COLO829 (cell line): ENCODE results near the gene JAZF1.

Experiments
- DNase-seq: peaks from one replicate; pipeline ENCODE4 v3.0.0; 2012; ENCODE audit warnings: low spot score

The JAZF1 gene

GRCh38 chr7:28136420-28136819 is 44.2 kb downstream of the JAZF1 start:
- peak; percentile 75 for DNase-seq

GRCh38 chr7:28135760-28136159 is 44.8 kb downstream of the JAZF1 start:
- DNase-seq = no peak

GRCh38 chr7:28135315-28135714 is 45.3 kb downstream of the JAZF1 start:
- no peak for DNase-seq

- no peak for DNase-seq
Measured at GRCh38 chr7:28133872-28134271, 46.7 kb downstream of the JAZF1 start.

GRCh38 chr7:28132959-28133870 is 47.4 kb downstream of the JAZF1 start:
- peak; percentile 95 for DNase-seq

GRCh38 chr7:28130277-28130676 is 50.3 kb downstream of the JAZF1 start:
- no peak for DNase-seq

GRCh38 chr7:28128608-28129007 is 52.0 kb downstream of the JAZF1 start:
- no peak for DNase-seq

GRCh38 chr7:28126410-28127041 is 54.1 kb downstream of the JAZF1 start:
- no peak for DNase-seq

- DNase-seq = no peak
Measured at GRCh38 chr7:28125431-28126409, 54.9 kb downstream of the JAZF1 start.

- no peak for DNase-seq
Measured at GRCh38 chr7:28124413-28124812, 56.2 kb downstream of the JAZF1 start.

- DNase-seq = no peak
Measured at GRCh38 chr7:28123752-28124151, 56.8 kb downstream of the JAZF1 start.

GRCh38 chr7:28121496-28121895 is 59.1 kb downstream of the JAZF1 start:
- no peak for DNase-seq

- DNase-seq = no peak
Measured at GRCh38 chr7:28116041-28116440, 64.6 kb downstream of the JAZF1 start.

GRCh38 chr7:28115261-28115660 is 65.3 kb downstream of the JAZF1 start:
- no peak for DNase-seq

- no peak for DNase-seq
Measured at GRCh38 chr7:28114056-28114455, 66.5 kb downstream of the JAZF1 start.

- no peak for DNase-seq
Measured at GRCh38 chr7:28112883-28113540, 67.6 kb downstream of the JAZF1 start.

GRCh38 chr7:28112467-28112866 is 68.1 kb downstream of the JAZF1 start:
- no peak for DNase-seq

GRCh38 chr7:28112012-28112411 is 68.6 kb downstream of the JAZF1 start:
- no peak for DNase-seq

- DNase-seq = no peak
Measured at GRCh38 chr7:28110427-28111012, 70.1 kb downstream of the JAZF1 start.

GRCh38 chr7:28108747-28109146 is 71.8 kb downstream of the JAZF1 start:
- DNase-seq = no peak

GRCh38 chr7:28107960-28108359 is 72.6 kb downstream of the JAZF1 start:
- DNase-seq = no peak
